Cardiac fibroblast (primary cell): ENCODE measurements around the gene PLXNA2.

ENCODE experiments used
- DNase-seq, 2 donors: peaks; one replicate each; pipeline versions ENCODE4 v3.0.0 to v3.0.0-alpha.2; 2010; ENCODE audit warnings: low read depth in 2 of 2
- H3K4me3 ChIP-seq, 2 donors: replicated peaks in 1 of 2; 1 replicate in 1 of 2; 2 replicates in 1 of 2; pipeline ENCODE4 v1.5.1; 2011; ENCODE audit warnings: low read depth in 2 of 2, low read length in 2 of 2, mild to moderate bottlenecking in 2 of 2, moderate library complexity in 1 of 2
- CTCF ChIP-seq: IDR thresholded peaks from one replicate; pipeline ENCODE4 v1.5.1; 2011; ENCODE audit warnings: low read depth, mild to moderate bottlenecking, low read length, inconsistent platforms

Gene PLXNA2

GRCh38 chr1:208084764-208085163 lies 159.4 kb downstream of the PLXNA2 start:
- no peak overlapping the region for H3K4me3 ChIP-seq
- TF ChIP-seq CTCF, result no peak
- DNase-seq, result no peak

GRCh38 chr1:208084220-208084619 lies 160.0 kb downstream of the PLXNA2 start:
- DNase-seq, result no peak
- no peak for TF ChIP-seq CTCF
- no peak overlapping the region for H3K4me3 ChIP-seq

GRCh38 chr1:208083715-208084085 lies 160.5 kb downstream of the PLXNA2 start:
- DNase-seq, result no peak
- H3K4me3 ChIP-seq, result no peak overlapping the region
- TF ChIP-seq CTCF, result no peak

GRCh38 chr1:208083016-208083714 lies 161.0 kb downstream of the PLXNA2 start:
- H3K4me3 ChIP-seq, result no peak overlapping the region
- TF ChIP-seq CTCF, result no peak
- DNase-seq, result no peak

GRCh38 chr1:208081972-208082371 lies 162.2 kb downstream of the PLXNA2 start:
- TF ChIP-seq CTCF, result no peak
- H3K4me3 ChIP-seq, result no peak overlapping the region
- DNase-seq, result no peak

- no peak overlapping the region for H3K4me3 ChIP-seq
- TF ChIP-seq CTCF, result no peak
- DNase-seq, result no peak
These were observed 163.5 kb downstream of the PLXNA2 start for GRCh38 chr1:208080396-208081286.
